Gastroesophageal sphincter (tissue), 4 donors: ENCODE measurements around the gene NPLOC4. TPM values are rescaled to one million over a fixed set of nuclear protein-coding genes. Genes with fewer than 3 reads are reported as not detected.

ENCODE experiments used
- ATAC-seq: fragments of 150-250 bp; one replicate; pipeline ENCODE4 v1.9.1; 2016; ENCODE audit warnings: mild to moderate bottlenecking, moderate library complexity
- H3K27ac ChIP-seq, 4 donors: fragments of 200-600 bp; sonication (generic) in 3 of 4; 1 replicate in 3 of 4; 2 replicates in 1 of 4; pipeline ENCODE4 v1.5.1; 2016 to 2019
- H3K27me3 ChIP-seq: fragments of 200-600 bp; sonication (generic); one replicate; pipeline ENCODE4 v1.5.1; 2019
- H3K36me3 ChIP-seq, 2 donors: fragments of 200-600 bp; sonication (generic); one replicate each; pipeline ENCODE4 v1.5.1; 2019; ENCODE audit warnings: control low read depth in 1 of 2
- H3K4me1 ChIP-seq, 3 donors: fragments of 200-600 bp; sonication (generic); 1 replicate in 2 of 3; 2 replicates in 1 of 3; pipeline ENCODE4 v1.5.1; 2016 to 2019; ENCODE audit warnings: control low read depth in 2 of 3
- H3K4me3 ChIP-seq, 2 donors: fragments of 200-600 bp; sonication (generic); one replicate each; pipeline ENCODE4 v1.5.1; 2019; ENCODE audit warnings: mild to moderate bottlenecking in 1 of 2, moderate library complexity in 1 of 2
- H3K9me3 ChIP-seq, 3 donors: fragments of 200-600 bp; sonication (generic); one replicate each; pipeline ENCODE4 v1.5.1; 2017 to 2019; ENCODE audit warnings: control low read depth in 2 of 3
- CTCF ChIP-seq, 4 experiments: fragments of 200-600 bp in 2 of 4; fragments of 450-650 bp in 2 of 4; sonication (generic) in 1 of 4; IDR thresholded peaks; one replicate each; pipeline ENCODE4 v1.5.1; 2017 to 2019; ENCODE audit warnings: antibody characterized with exemption in 4 of 4, mild to moderate bottlenecking in 2 of 4, moderate library complexity in 2 of 4
- EP300 ChIP-seq: sonication (generic); formaldehyde crosslinking; IDR thresholded peaks from one replicate; pipeline ENCODE4 v1.6.1; 2017; ENCODE audit warnings: antibody characterized with exemption, mild to moderate bottlenecking
- POLR2A ChIP-seq, 2 donors: fragments of 450-650 bp; IDR thresholded peaks; one replicate each; pipeline ENCODE4 v1.6.1; 2017; ENCODE audit warnings: antibody characterized with exemption in 2 of 2, mild to moderate bottlenecking in 2 of 2, moderate library complexity in 1 of 2
- POLR2AphosphoS5 ChIP-seq: sonication (generic); formaldehyde crosslinking; IDR thresholded peaks from one replicate; pipeline ENCODE4 v1.6.1; 2017; ENCODE audit warnings: antibody characterized with exemption
- WGBS, 2 donors: methylation state at CpG; one replicate each; pipeline ENCODE4 v1.1.5; 2018; ENCODE audit warnings: low coverage in 1 of 2; 5-methylcytosine and 5-hydroxymethylcytosine counted together
- total RNA-seq, 4 donors: library from RNA; depleted of rRNA; stranded (reverse); fragments of >200 nt; gene quantifications; one replicate each; pipeline ENCODE4 v1.1.0, GENCODE V29; 2016

The NPLOC4 gene
- total RNA-seq, 4 donors from 2014 or later, result 49.5 to 83.8 (median 58.0) TPM

DNA sequence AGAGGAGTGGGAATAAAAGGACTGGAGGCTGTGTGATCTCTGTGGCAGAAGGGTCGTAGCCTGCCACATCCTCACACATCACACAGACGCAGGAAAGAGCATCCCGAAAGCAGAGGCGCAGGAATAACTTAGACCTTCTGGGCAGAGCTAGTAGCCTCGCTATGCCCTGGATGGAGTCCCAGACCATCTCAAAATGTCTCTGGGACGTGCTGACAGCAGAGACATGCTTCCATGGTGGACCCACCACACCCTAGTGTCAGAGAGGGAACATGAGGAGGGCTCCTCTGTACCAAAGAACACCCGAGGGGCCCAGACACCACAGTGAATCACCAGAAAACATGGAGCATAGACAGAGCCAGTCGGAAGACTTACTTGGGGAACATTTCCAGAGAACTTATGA lies 55.2 kb downstream of the NPLOC4 start:
- Histone ChIP-seq H3K36me3 (peaks cover 0 to 98% of the 10 kb centered on the region in 2 donors), H3K4me3 (no peak overlapping the region), H3K4me1 (peaks cover 0 to 10% (median 2%) of the 10 kb centered on the region in 3 donors), H3K27me3 (no peaks in the 10 kb centered on the region), H3K27ac (no peak overlapping the region), H3K9me3 (no peaks in the 10 kb centered on the region)
- TF ChIP-seq CTCF (IDR thresholded peaks at IDR 0.05) (no peak), POLR2A (IDR thresholded peaks at IDR 0.05) (no peak), POLR2AphosphoS5 (no peak)
- no peak for ATAC-seq
- 82% methylated on average over 5 of the region's 8 CpGs; no CpG with 5 or more reads in 1 of the 2 donors for WGBS, 2 donors

- Histone ChIP-seq H3K9me3 (no peaks in the 10 kb centered on the region), H3K27me3 (no peaks in the 10 kb centered on the region), H3K4me1 (peaks cover 0 to 16% (median 5%) of the 10 kb centered on the region in 3 donors), H3K4me3 (no peak overlapping the region), H3K27ac (no peak overlapping the region), H3K36me3 (peaks cover 0 to 98% of the 10 kb centered on the region in 2 donors)
- TF ChIP-seq CTCF (IDR thresholded peaks at IDR 0.05) (no peak), POLR2A (IDR thresholded peaks at IDR 0.05) (no peak), POLR2AphosphoS5 (no peak), EP300 (no peak)
- no peak for ATAC-seq
- 96% methylated on average over 5 of the region's 6 CpGs; no CpG with 5 or more reads in 1 of the 2 donors for WGBS, 2 donors
These were observed 56.4 kb downstream of the NPLOC4 start for GRCh38 chr17:81580481-81580880.

DNA sequence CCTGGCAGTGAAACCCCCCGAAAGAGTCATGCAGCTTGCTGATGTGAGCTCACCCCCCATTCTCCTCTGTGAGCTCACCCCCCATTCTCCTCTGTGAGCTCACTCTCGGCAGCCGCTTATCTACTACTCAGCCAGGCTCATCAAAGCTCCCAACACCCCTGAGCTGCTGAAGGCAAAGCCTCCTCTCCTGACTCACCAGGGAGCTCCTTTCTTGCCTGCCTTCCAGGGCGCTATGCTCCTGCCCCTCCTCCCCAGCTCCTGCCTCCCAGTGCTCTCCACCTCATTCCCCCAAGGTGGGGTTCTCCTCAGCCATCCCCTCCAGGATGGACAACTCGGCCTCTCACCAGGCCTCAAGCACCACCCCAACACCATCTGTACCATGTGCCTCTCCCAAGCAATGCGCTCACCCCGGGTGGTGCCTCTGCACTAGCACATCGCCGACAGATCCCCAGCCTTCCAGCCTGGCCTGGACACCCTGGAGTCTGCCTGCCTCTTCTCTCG lies 57.0 kb downstream of the NPLOC4 start:
- no peak overlapping the region for H3K4me3 ChIP-seq
- H3K27me3 ChIP-seq, result no peaks in the 10 kb centered on the region
- H3K36me3 ChIP-seq, result peaks cover 0 to 96% of the 10 kb centered on the region in 2 donors
- H3K27ac ChIP-seq, result no peak overlapping the region
- H3K9me3 ChIP-seq, result no peaks in the 10 kb centered on the region
- TF ChIP-seq POLR2AphosphoS5, result no peak
- no peak for TF ChIP-seq CTCF (IDR thresholded peaks at IDR 0.05)
- no peak for TF ChIP-seq POLR2A (IDR thresholded peaks at IDR 0.05)
- TF ChIP-seq EP300, result no peak
- ATAC-seq, result no peak
- peaks cover 0 to 16% (median 5%) of the 10 kb centered on the region in 3 donors for H3K4me1 ChIP-seq
- 86 to 100% methylated on average over 4 to 10 of the region's 10 CpGs for WGBS, 2 donors

DNA sequence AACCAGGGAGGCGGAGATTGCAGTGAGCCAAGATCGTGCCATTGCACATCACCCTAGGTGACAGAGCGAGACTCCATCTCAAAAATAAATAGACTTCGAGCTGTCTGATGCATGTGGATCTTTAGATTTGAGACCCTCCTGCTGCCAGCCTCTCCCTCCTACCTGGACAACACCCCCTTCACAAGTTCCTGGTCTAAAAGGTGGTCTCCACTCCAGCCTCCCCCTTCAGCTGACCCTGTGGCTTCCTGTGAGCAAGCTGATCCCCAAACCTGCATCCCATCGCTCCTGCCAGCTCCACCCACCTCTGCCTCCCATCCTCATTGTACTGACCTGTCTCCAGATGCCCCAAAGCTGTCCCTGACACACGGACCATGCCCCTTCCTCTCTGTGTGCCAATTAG lies 57.6 kb downstream of the NPLOC4 start:
- 87% methylated on average over 5 of the region's 6 CpGs; no CpG with 5 or more reads in 1 of the 2 donors for WGBS, 2 donors
- Histone ChIP-seq H3K27me3 (no peaks in the 10 kb centered on the region), H3K9me3 (no peaks in the 10 kb centered on the region), H3K4me3 (no peak overlapping the region), H3K27ac (no peak overlapping the region), H3K4me1 (peaks cover 0 to 16% (median 5%) of the 10 kb centered on the region in 3 donors), H3K36me3 (peaks cover 0 to 96% of the 10 kb centered on the region in 2 donors)
- ATAC-seq, result no peak
- no peak for TF ChIP-seq POLR2A (IDR thresholded peaks at IDR 0.05)
- no peak for TF ChIP-seq POLR2AphosphoS5
- TF ChIP-seq EP300, result no peak
- TF ChIP-seq CTCF (IDR thresholded peaks at IDR 0.05), result no peak

- no peak for ATAC-seq
- Histone ChIP-seq H3K27ac (no peak overlapping the region), H3K4me3 (no peak overlapping the region), H3K27me3 (no peaks in the 10 kb centered on the region), H3K9me3 (no peaks in the 10 kb centered on the region), H3K36me3 (peaks cover 0 to 96% of the 10 kb centered on the region in 2 donors), H3K4me1 (peaks cover 0 to 16% (median 5%) of the 10 kb centered on the region in 3 donors)
- TF ChIP-seq EP300, result no peak
- TF ChIP-seq POLR2A (IDR thresholded peaks at IDR 0.05), result no peak
- no peak for TF ChIP-seq POLR2AphosphoS5
- TF ChIP-seq CTCF (IDR thresholded peaks at IDR 0.05), result no peak
- WGBS, 2 donors, result 84 to 100% methylated on average over 4 to 6 of the region's 6 CpGs
These were observed 58.2 kb downstream of the NPLOC4 start for GRCh38 chr17:81578561-81579225.
